Ishikawa (cell line): ENCODE measurements around the gene NTNG1.

ENCODE experiments used
- CEBPB ChIP-seq: IDR thresholded peaks from 2 replicates; pipeline ENCODE4 v1.6.1; 2012
- CREB1 ChIP-seq: IDR thresholded peaks from 2 replicates; pipeline ENCODE4 v1.6.1; 2012; ENCODE audit warnings: low read depth
- EGR1 ChIP-seq: IDR thresholded peaks from 2 replicates; pipeline ENCODE4 v1.6.1; 2012
- FOXM1 ChIP-seq: IDR thresholded peaks from 2 replicates; pipeline ENCODE4 v1.6.1; 2012; ENCODE audit warnings: low read depth, borderline replicate concordance
- MAX ChIP-seq: IDR thresholded peaks from 2 replicates; pipeline ENCODE4 v1.6.1; 2012
- RAD21 ChIP-seq: IDR thresholded peaks from 2 replicates; pipeline ENCODE4 v1.6.1; 2012; ENCODE audit warnings: low read depth
- YY1 ChIP-seq: IDR thresholded peaks from 2 replicates; pipeline ENCODE4 v1.6.1; 2012; ENCODE audit warnings: low read depth
- ZBTB7A ChIP-seq: IDR thresholded peaks from 2 replicates; pipeline ENCODE4 v1.6.1; 2012; ENCODE audit warnings: low read depth

DNA sequence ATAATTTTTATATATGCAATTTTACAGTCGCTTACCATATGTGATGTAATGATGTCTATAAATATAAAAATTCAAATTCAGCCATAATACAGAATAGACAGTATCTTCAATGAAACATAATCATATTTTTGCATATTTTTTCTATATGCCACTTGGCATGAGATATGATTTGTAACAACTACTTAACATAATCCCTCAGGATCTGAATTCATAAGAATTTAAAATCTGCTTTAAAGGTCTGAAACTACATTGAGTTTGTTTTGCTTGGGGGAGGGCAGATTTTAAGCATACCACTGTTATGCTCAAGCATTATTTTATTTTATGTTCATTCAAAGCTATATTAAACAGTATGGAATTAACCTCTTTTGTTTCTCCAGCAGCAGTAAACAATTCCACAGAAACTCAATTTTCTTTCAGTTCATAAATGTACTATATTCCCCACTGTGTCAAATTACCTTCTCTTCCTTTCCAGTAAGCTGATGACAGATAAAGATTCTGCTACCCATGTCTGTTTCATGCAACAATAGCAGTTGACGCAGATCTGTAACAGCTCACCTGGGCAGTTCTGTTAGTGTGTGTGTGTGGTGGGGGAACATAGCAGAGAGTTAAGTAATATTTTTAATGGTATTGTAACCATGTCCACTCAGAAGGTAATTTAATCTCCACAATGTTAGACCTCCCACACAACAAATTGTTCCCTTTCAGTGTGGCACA is 224.8 kb downstream of the NTNG1 start:
- TF ChIP-seq CEBPB (no peak), CREB1 (no peak), FOXM1 (no peak), MAX (no peak), ZBTB7A (no peak), EGR1 (no peak), YY1 (no peak), RAD21 (no peak)
